Loucy (cell line): Measurements from ENCODE around the gene C1QTNF3.

Source experiments
- H2AFZ ChIP-seq: fragments of 200-600 bp; sonication (generic); 2 replicates; pipeline ENCODE4 v1.6.0; 2016; ENCODE audit warnings: antibody characterized with exemption, mild to moderate bottlenecking, low read length, moderate library complexity
- H3F3A ChIP-seq: fragments of 200-600 bp; 2 replicates; pipeline ENCODE4 v1.6.0; 2016; ENCODE audit warnings: antibody characterized with exemption, low read depth, mild to moderate bottlenecking
- H3K27me3 ChIP-seq: fragments of 200-600 bp; sonication (generic); 2 replicates; pipeline ENCODE4 v1.6.1; 2014; ENCODE audit warnings: low read length, mild to moderate bottlenecking; ENCODE audit not compliant: insufficient read depth, poor library complexity, severe bottlenecking
- H3K36me3 ChIP-seq: fragments of 200-600 bp; sonication (generic); 2 replicates; pipeline ENCODE4 v1.6.1; 2016; ENCODE audit warnings: low read length; ENCODE audit not compliant: insufficient read depth
- H3K4me1 ChIP-seq: fragments of 200-600 bp; sonication (generic); 2 replicates; pipeline ENCODE4 v1.5.1; 2014; ENCODE audit warnings: low read length, mild to moderate bottlenecking; ENCODE audit not compliant: insufficient read depth, poor library complexity, severe bottlenecking
- H3K4me2 ChIP-seq: fragments of 200-600 bp; sonication (generic); 2 replicates; pipeline ENCODE4 v1.6.0; 2014; ENCODE audit warnings: antibody characterized with exemption, low read length, low read depth, mild to moderate bottlenecking; ENCODE audit not compliant: poor library complexity, severe bottlenecking
- H3K4me3 ChIP-seq: fragments of 200-600 bp; sonication (generic); 2 replicates; pipeline ENCODE4 v1.5.1; 2014; ENCODE audit warnings: low read length, mild to moderate bottlenecking, mixed read lengths; ENCODE audit not compliant: poor library complexity, severe bottlenecking
- H3K79me2 ChIP-seq: fragments of 200-600 bp; sonication (generic); 2 replicates; pipeline ENCODE4 v1.6.1; 2014; ENCODE audit warnings: low read length; ENCODE audit not compliant: insufficient read depth
- H3K9ac ChIP-seq: fragments of 200-600 bp; sonication (generic); 2 replicates; pipeline ENCODE4 v1.6.0; 2014; ENCODE audit warnings: mild to moderate bottlenecking, low read depth, low read length, moderate library complexity; ENCODE audit not compliant: poor library complexity, severe bottlenecking
- H3K9me2 ChIP-seq: fragments of 200-600 bp; sonication (generic); replicated peaks from 2 replicates; pipeline ENCODE4 v1.6.1; 2016; ENCODE audit warnings: low read depth, low read length, mixed read lengths
- H3K9me3 ChIP-seq: fragments of 200-600 bp; sonication (generic); 2 replicates; pipeline ENCODE4 v1.6.1; 2014; ENCODE audit warnings: mild to moderate bottlenecking, antibody characterized with exemption, low read length, low read depth; ENCODE audit not compliant: insufficient read depth
- H4K20me1 ChIP-seq: fragments of 200-600 bp; sonication (generic); 2 replicates; pipeline ENCODE4 v1.6.0; 2014; ENCODE audit warnings: antibody characterized with exemption, low read length, mild to moderate bottlenecking; ENCODE audit not compliant: insufficient read depth, poor library complexity, severe bottlenecking
- CTCF ChIP-seq: fragments of 200-600 bp; sonication (generic); conservative IDR thresholded peaks from 2 replicates; pipeline ENCODE4 v1.5.1; 2014; ENCODE audit warnings: mild to moderate bottlenecking, antibody characterized with exemption, low read length
- EZH2phosphoT487 ChIP-seq: fragments of 200-600 bp; IDR thresholded peaks from 2 replicates; pipeline ENCODE4 v1.6.1; 2018; ENCODE audit warnings: antibody characterized with exemption, mild to moderate bottlenecking, moderate library complexity, borderline replicate concordance

The C1QTNF3 gene

DNA sequence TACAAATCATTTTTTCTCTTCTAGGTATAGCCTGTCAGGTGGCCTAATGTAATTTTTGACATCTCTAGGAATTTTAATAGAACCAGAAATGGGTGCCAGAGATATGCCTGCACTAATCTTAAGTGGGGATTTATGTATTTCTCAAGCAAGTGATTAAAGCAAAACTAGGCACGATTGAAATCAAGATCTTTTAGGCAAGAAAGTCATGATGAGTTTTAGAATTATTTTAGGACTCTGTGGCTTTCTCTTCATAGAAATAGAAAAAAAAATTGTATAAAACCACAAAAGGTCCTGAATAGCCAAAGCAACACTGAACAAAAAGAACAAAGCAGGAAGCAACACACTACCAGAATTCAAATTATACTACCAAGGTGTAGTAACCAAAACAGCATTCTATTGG lies 34.2 kb downstream of the C1QTNF3 start:
- TF ChIP-seq EZH2phosphoT487 (no peak), CTCF (no peak)
- Histone ChIP-seq H3K79me2 (peaks cover 9% of the 10 kb centered on the region), H3F3A (no peaks in the 10 kb centered on the region), H3K9me2 (no peaks in the 10 kb centered on the region), H3K27me3 (no peaks in the 10 kb centered on the region), H2AFZ (peak overlapping the region; percentile 91), H3K36me3 (no peaks in the 10 kb centered on the region), H3K4me2 (peak overlapping the region; percentile 94), H3K4me3 (peak overlapping the region; percentile 81), H3K4me1 (peaks cover 23% of the 10 kb centered on the region), H3K9ac (peak overlapping the region; percentile 94), H3K9me3 (no peaks in the 10 kb centered on the region), H4K20me1 (no peaks in the 10 kb centered on the region)

- H3K9me3 ChIP-seq: no peaks in the 10 kb centered on the region
- peaks cover 23% of the 10 kb centered on the region for H3K4me1 ChIP-seq
- H3K79me2 ChIP-seq: peaks cover 9% of the 10 kb centered on the region
- peak within 1 kb of the TSS; percentile 81 for H3K4me3 ChIP-seq
- H3K36me3 ChIP-seq: no peaks in the 10 kb centered on the region
- H3K4me2 ChIP-seq: peak within 1 kb of the TSS; percentile 94
- no peaks in the 10 kb centered on the region for H4K20me1 ChIP-seq
- TF ChIP-seq CTCF (no peak), EZH2phosphoT487 (no peak)
- no peaks in the 10 kb centered on the region for H3K9me2 ChIP-seq
- H3F3A ChIP-seq: no peaks in the 10 kb centered on the region
- H2AFZ ChIP-seq: peak within 1 kb of the TSS; percentile 91
- H3K27me3 ChIP-seq: no peaks in the 10 kb centered on the region
- peak within 1 kb of the TSS; percentile 94 for H3K9ac ChIP-seq
Measured at GRCh38 chr5:34007621-34008600, 35.1 kb downstream of the C1QTNF3 start, which contains the start of gene AMACR. AMACR (minus strand) TSS chr5:34008050; CDS start chr5:34008019, 31 bp downstream.

GRCh38 chr5:34007201-34007620 lies 35.8 kb downstream of the C1QTNF3 start:
- no peaks in the 10 kb centered on the region for H3K9me2 ChIP-seq
- H2AFZ ChIP-seq: peak overlapping the region; percentile 91
- TF ChIP-seq CTCF (no peak), EZH2phosphoT487 (no peak)
- no peaks in the 10 kb centered on the region for H4K20me1 ChIP-seq
- H3K4me1 ChIP-seq: peaks cover 23% of the 10 kb centered on the region
- peak overlapping the region; percentile 94 for H3K9ac ChIP-seq
- peak overlapping the region; percentile 81 for H3K4me3 ChIP-seq
- H3K4me2 ChIP-seq: peak overlapping the region; percentile 94
- no peaks in the 10 kb centered on the region for H3K36me3 ChIP-seq
- no peaks in the 10 kb centered on the region for H3K9me3 ChIP-seq
- peaks cover 9% of the 10 kb centered on the region for H3K79me2 ChIP-seq
- H3F3A ChIP-seq: no peaks in the 10 kb centered on the region
- H3K27me3 ChIP-seq: no peaks in the 10 kb centered on the region
